Loucy (cell line): ENCODE measurements around the gene FEM1B.

Source experiments
- CTCF ChIP-seq: fragments of 200-600 bp; sonication (generic); conservative IDR thresholded peaks from 2 replicates; pipeline ENCODE4 v1.5.1; 2014; ENCODE audit warnings: mild to moderate bottlenecking, antibody characterized with exemption, low read length
- EZH2phosphoT487 ChIP-seq: fragments of 200-600 bp; IDR thresholded peaks from 2 replicates; pipeline ENCODE4 v1.6.1; 2018; ENCODE audit warnings: antibody characterized with exemption, mild to moderate bottlenecking, moderate library complexity, borderline replicate concordance

- no peak for TF ChIP-seq EZH2phosphoT487
- no peak for TF ChIP-seq CTCF
Observed at GRCh38 chr15:68271854-68272471, 5.6 kb upstream of the FEM1B start.
